Measurements from ENCODE around the gene TKTL2. TPM values are rescaled to one million over a fixed set of nuclear protein-coding genes. Genes with fewer than 3 reads are reported as not detected.

Gene TKTL2
- total RNA-seq, 4 donors from 2014 or later, result 0.14 to 0.48 TPM; not detected in 2

DNA sequence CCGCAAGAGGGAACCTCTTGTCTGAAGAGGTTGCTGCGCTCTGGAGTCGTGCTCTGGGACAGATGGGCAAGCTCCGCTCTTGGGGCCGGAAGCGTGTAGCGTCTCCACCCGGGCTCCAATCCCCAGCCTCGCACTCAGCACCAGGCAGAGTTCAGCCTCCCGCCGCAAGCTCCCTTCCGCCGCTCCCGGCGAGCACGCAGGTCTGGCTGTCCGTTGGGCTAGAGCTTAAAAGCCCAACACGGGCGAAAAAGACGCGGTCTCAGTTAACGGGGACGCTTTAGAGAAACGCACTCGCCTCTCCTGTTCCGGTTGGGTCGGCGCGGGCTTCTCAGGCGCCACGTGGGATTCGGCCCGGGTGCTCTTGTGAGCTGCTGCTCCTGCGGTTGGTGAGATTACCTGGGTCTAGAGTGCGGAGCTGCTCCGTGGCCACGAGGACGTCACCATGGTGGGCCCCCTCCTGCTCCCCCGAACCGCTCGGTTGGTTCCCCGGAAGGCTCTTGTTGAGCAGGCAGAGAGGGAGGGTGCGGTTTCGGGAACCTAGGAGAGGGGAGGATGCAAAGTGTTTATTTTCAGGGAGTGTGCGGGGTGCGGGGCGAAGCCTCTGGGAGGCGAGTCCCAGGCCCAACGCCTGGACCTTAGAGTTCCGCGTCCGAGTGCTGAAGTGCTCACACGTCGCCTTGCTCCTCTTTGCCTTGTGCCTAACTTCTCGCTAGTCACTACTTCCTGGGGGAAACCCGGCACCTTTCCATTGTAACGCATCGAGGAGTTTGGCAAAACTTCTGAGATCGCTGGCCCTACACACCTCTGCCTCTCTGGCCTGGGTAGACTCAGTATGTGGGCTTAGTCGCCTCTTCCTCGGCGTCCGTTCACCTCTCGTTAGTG, 21.0 kb upstream of the TKTL2 start, which contains the start of gene TMA16:
Gene TMA16 (plus strand): TSS at position 331 of the 882 bp plus-strand sequence. CDS start 112 bp downstream, at position 443.
- TF ChIP-seq POLR2AphosphoS5 (IDR thresholded peaks at IDR 0.05) (peak; percentile 19 to 83 (median 68)), POLR2A (IDR thresholded peaks at IDR 0.05) (peak; percentile 70), EP300 (IDR thresholded peaks at IDR 0.05; ENCODE audit: low read depth) (no peak)
- Histone ChIP-seq H3K4me3 (peak within 1 kb of the TSS; percentile 63 to 80 (median 68)), H3K9me3 (no peaks in the 10 kb centered on the region), H3K36me3 (no peaks in the 10 kb centered on the region), H3K27me3 (no peaks in the 10 kb centered on the region), H3K27ac (peak within 1 kb of the TSS; percentile 81 to 92 (median 90)), H3K4me1 (peaks cover 3 to 38% (median 11%) of the 10 kb centered on the region in 4 donors)
- intact Hi-C loops (cut with DNase I; ENCODE audit: low total_unique reads) (no loop called here), in situ Hi-C loops (cut with MboI; ENCODE audit: low pct_ligation_motif_present in 1 of 4, low pct_unique_long_range_greater_than_20kb in 1 of 4, low sequenced_read_pairs in 3 of 4) (loop anchor here in 2 of 4 donors (10.0 kb wide), 1 partner anchor 50 kb away; no protein-coding TSS in a partner anchor)
- WGBS, 2 donors (ENCODE audit: low coverage in 1 of 2), result 0% methylated on average over 8 to 42 of the region's 64 CpGs
- peak; percentile 88 for DNase-seq

DNA sequence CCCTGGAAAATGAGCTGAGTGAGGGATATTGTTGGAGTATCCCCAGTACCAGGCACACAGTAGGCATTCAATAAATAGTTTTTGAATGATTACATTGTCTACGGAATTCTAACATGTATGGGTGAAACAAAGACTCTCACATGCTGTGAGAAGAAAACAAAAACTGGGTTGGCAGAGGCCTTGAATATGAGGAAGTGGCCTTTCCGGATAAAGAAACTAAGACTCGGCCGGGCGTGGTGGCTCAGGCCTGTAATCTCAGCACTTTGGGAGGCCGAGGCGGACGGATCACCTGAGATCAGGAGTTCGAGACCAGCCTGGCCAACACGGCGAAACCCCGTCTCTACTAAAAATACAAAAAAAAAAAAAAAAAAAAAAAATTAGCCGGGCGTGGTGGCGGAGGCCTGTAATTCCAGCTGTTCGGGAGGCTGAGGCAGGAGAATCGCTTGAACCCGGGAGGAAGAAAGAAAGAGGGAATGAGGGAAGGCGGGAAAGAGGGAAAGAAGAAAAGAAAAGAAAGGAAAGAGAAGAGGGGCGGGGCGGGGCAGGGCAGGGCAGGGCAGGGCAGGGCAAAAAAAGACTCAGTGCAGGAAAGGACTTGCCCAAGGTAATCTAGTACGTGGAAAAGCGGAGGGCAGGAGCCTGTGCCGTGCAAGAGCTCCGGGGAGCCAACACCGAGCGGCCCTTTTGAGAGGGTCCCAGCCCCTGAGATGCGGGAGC, 20.2 kb upstream of the TKTL2 start:
- 37 to 40% methylated on average over 14 to 26 of the region's 28 CpGs for WGBS, 2 donors (ENCODE audit: low coverage in 1 of 2)
- H3K4me1 ChIP-seq, result peaks cover 3 to 33% (median 11%) of the 10 kb centered on the region in 4 donors
- H3K27me3 ChIP-seq, result no peaks in the 10 kb centered on the region
- TF ChIP-seq EP300 (IDR thresholded peaks at IDR 0.05; ENCODE audit: low read depth) (no peak), POLR2AphosphoS5 (IDR thresholded peaks at IDR 0.05) (no peak), CTCF (IDR thresholded peaks at IDR 0.05) (no peak), POLR2A (IDR thresholded peaks at IDR 0.05) (no peak)
- peak overlapping the region; percentile 81 to 92 (median 90) for H3K27ac ChIP-seq
- DNase-seq, result peak; percentile 52
- intact Hi-C loops (cut with DNase I; ENCODE audit: low total_unique reads), result no loop called here
- peak overlapping the region; percentile 63 to 80 (median 68) for H3K4me3 ChIP-seq
- no peaks in the 10 kb centered on the region for H3K9me3 ChIP-seq
- in situ Hi-C loops (cut with MboI; ENCODE audit: low pct_ligation_motif_present in 1 of 4, low pct_unique_long_range_greater_than_20kb in 1 of 4, low sequenced_read_pairs in 3 of 4), result loop anchor here in 2 of 4 donors (10.0 kb wide), 1 partner anchor 51 kb away; no protein-coding TSS in a partner anchor
- no peaks in the 10 kb centered on the region for H3K36me3 ChIP-seq

GRCh38 chr4:163492951-163493504, 19.5 kb upstream of the TKTL2 start:
- Histone ChIP-seq H3K4me1 (peaks cover 3 to 33% (median 11%) of the 10 kb centered on the region in 4 donors), H3K4me3 (no peak overlapping the region), H3K9me3 (no peaks in the 10 kb centered on the region), H3K27ac (peak overlapping the region in 2 of 4 donors; percentile 25 to 81), H3K27me3 (no peaks in the 10 kb centered on the region), H3K36me3 (no peaks in the 10 kb centered on the region)
- in situ Hi-C loops (cut with MboI; ENCODE audit: low pct_ligation_motif_present in 1 of 4, low pct_unique_long_range_greater_than_20kb in 1 of 4, low sequenced_read_pairs in 3 of 4), result loop anchor here in 2 of 4 donors (10.0 kb wide), 1 partner anchor 52 kb away; no protein-coding TSS in a partner anchor
- DNase-seq, result no peak
- TF ChIP-seq POLR2AphosphoS5 (IDR thresholded peaks at IDR 0.05), result no peak
- TF ChIP-seq POLR2A (IDR thresholded peaks at IDR 0.05), result no peak
- no peak for TF ChIP-seq CTCF (IDR thresholded peaks at IDR 0.05)
- TF ChIP-seq EP300 (IDR thresholded peaks at IDR 0.05; ENCODE audit: low read depth), result no peak
- 89 to 93% methylated on average over 5 to 6 of the region's 6 CpGs for WGBS, 2 donors (ENCODE audit: low coverage in 1 of 2)
- intact Hi-C loops (cut with DNase I; ENCODE audit: low total_unique reads), result no loop called here

DNA sequence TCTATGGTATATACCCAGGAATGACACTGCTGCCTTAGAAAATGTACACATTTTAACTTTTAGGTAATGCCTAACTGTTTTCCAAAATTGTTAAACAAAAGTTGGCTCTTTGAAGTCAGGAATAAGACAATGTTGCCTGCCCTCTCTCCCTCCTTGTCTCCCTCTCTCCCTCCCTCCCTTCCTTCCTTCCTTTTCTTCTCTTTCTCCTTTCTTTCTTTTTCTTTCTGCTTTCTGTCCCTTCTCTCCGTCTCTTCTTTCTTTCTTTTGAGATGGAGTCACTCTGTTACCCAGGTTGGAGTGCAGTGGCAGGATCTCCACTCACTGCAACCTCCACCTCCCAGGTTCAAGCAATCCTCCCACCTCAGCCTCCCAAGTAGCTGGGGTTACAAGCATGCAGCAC, 16.4 kb upstream of the TKTL2 start:
- no peak overlapping the region for H3K27ac ChIP-seq
- H3K36me3 ChIP-seq, result no peaks in the 10 kb centered on the region
- H3K27me3 ChIP-seq, result no peaks in the 10 kb centered on the region
- H3K4me3 ChIP-seq, result no peak overlapping the region
- DNase-seq, result no peak
- H3K9me3 ChIP-seq, result no peaks in the 10 kb centered on the region
- intact Hi-C loops (cut with DNase I; ENCODE audit: low total_unique reads), result loop anchor here (5.0 kb wide), 1 partner anchor 52 kb away; no protein-coding TSS in a partner anchor
- in situ Hi-C loops (cut with MboI; ENCODE audit: low pct_ligation_motif_present in 1 of 4, low pct_unique_long_range_greater_than_20kb in 1 of 4, low sequenced_read_pairs in 3 of 4), result loop anchor here in 2 of 4 donors (10.0 kb wide), 1 partner anchor 55 kb away; no protein-coding TSS in a partner anchor
- 70 to 80% methylated on average over 1 of the region's 1 CpG for WGBS, 2 donors (ENCODE audit: low coverage in 1 of 2)
- peaks cover 0 to 7% (median 2%) of the 10 kb centered on the region in 4 donors for H3K4me1 ChIP-seq
- no peak for TF ChIP-seq POLR2AphosphoS5 (IDR thresholded peaks at IDR 0.05)
- TF ChIP-seq CTCF (IDR thresholded peaks at IDR 0.05), result no peak
- no peak for TF ChIP-seq POLR2A (IDR thresholded peaks at IDR 0.05)
- TF ChIP-seq EP300 (IDR thresholded peaks at IDR 0.05; ENCODE audit: low read depth), result no peak

Data from transverse colon (tissue), 4 donors.